ENCODE measurements around the gene HYDIN.
"Not testable (repeated sequence)": the region's sequence is repeated elsewhere in the genome, so short reads cannot be mapped to it uniquely, and the experiment has no call there.

The HYDIN gene

DNA sequence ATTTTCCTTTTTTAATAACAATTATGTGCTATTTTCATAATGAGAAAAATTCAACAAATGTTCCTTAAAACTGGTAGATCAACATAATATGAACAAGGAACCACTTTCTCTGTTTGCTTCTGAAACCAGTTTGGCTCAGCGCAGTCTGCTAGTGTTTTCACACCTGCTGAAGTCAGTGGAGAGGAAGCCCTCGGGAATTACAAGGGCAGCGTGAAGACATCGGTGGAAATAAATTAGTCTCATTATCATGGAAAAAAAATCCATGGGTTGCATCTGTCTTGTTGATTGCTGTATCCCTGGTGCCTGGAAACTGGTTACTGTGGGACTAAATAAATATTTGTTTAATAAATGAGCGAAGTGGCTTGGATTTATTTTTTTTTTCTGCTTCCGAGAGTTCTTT is 245.8 kb downstream of the HYDIN start:
- not testable (repeated sequence) for DNase-seq

GRCh38 chr16:70968332-70968731 is 262.2 kb downstream of the HYDIN start:
- DNase-seq, result not testable (repeated sequence)

- DNase-seq, result not testable (repeated sequence)
Observed at GRCh38 chr16:70960169-70960568, 270.4 kb downstream of the HYDIN start.

DNA sequence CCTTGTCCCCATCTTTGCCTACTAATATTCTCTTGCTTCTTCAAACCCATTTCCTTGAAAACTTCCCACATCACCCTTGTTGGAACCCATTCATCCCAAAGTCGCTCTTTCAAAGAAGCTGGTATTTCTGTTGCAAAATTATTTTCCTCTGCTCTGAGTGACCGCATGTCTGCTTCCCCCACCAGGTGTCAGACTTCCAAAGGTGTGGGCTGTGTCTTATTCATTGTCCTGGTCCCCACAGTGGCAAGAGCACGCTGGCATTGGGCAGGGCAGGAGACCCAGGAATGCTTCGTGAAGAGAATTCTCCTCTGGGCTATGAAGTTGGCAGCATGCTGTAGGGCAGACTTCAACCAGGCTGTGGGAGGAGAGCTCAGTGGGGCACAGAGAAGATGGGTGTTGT is 275.6 kb downstream of the HYDIN start:
- DNase-seq, result not testable (repeated sequence)

GRCh38 chr16:70953824-70954223 is 276.7 kb downstream of the HYDIN start:
- not testable (repeated sequence) for DNase-seq

DNA sequence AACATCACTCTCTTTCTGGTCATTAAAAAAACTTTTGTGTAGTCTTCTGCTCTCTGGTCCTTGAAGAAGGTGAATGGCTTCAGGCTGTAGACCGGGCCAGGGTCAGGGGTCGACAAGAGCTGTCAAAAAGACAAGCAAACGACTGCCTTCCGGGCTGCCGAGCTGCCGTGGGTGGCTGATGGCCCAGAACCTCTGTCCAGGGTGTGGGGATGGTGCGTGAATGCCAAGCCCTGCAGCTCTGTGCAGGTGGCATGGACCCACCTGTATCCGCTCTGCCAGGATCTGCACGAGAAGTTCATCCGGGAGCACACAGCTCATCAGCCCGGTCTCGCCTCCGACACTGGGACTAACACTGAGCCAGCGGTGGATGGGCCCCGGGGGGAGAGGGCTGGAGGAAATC is 287.0 kb downstream of the HYDIN start:
- DNase-seq, result not testable (repeated sequence)

- DNase-seq, result not testable (repeated sequence)
Observed at GRCh38 chr16:70939690-70940359, 290.7 kb downstream of the HYDIN start.

DNA sequence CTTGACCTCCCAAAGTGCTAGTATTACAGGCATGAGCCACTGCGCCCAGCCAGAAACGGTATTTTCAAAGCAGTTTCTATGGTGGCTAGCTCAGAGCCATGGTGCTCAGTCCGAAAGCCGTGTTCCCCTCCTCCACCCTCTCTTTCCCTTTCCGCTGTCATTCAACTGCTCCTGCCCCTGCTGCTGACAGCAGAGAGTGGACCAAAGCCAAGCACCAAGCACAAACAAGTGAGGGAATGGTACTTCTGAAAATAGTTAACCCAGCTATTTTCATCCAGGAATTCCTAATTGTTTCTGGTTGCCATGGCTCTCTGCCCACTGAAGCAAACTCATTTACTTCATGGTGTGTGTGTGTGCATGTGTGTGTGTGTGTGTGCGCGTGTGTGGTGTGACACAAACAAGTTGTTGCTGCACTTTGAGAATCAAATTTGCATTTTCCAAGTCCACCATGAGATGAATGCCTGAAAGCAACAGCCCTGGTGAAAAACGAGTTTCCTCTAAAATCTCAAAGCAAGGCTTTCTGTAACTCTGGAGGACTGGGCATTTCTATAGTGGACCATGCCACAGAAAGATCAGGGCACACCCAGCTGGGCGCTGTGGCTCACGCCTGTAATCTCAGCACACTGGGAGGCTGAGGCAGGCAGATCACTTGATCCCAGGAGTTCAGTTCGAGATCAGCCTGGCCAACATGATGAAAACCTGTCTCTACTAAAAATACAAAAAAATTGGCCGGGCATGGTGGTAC is 293.6 kb downstream of the HYDIN start:
- not testable (repeated sequence) for DNase-seq

DNA sequence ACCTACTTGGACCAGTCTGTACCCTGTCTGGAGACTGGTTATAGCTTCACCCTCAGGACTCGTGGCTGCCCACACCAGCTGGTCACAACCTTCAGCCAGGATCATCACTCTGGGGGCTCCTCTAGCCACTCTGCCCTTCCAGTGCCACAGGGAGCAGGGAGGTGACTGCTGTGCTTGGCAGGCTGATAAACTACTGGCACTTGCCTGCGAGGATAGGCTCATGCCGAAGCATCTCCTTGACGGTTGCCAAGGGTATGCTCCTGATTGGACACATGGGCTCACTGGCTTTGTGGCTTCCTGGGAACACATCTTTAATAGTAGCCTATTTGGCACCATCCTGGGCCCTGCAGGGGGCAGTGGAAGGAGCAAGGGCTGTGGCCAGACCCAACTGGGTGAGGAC is 295.2 kb downstream of the HYDIN start:
- DNase-seq, result not testable (repeated sequence)

DNA sequence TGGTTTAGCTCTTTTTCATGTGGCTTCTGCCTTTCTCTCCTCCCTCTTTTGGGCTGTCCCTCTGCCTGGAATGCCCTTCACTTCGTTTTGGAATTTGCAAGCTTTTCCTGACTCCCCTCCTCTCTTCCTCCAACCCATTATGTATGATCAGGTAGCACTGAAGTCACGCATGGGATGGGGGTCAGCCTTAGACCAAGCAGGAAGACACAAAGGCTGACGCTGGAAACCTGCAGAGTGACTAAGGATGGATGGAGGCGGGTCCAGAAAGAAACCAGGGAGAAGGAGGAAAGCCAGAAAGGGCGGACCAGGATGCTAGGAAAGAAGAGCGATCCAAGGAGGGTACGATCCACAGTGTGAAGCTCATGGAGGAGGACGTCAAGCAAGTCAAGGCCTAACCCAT is 296.8 kb downstream of the HYDIN start:
- DNase-seq, result not testable (repeated sequence)

DNA sequence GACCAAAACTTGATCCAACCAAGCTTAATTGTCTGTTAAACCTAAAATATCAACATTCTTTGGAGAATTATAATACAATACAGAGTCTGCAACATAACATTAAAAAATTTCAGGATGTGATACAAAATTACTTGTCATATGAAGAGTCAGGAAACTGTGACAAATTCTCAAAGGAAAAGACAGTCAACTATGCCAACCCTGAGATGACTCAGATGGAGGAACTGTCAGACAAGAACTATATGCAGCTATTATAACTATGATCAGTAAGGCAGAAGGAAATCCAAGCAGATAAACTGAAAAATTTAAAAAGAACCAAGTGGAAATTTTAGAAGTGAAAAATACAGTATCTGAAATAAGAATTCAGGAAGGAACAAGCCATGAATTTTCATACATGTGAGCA is 299.8 kb downstream of the HYDIN start:
- DNase-seq, result not testable (repeated sequence)

- DNase-seq, result not testable (repeated sequence)
Observed at GRCh38 chr16:70922164-70922563, 308.4 kb downstream of the HYDIN start.

DNA sequence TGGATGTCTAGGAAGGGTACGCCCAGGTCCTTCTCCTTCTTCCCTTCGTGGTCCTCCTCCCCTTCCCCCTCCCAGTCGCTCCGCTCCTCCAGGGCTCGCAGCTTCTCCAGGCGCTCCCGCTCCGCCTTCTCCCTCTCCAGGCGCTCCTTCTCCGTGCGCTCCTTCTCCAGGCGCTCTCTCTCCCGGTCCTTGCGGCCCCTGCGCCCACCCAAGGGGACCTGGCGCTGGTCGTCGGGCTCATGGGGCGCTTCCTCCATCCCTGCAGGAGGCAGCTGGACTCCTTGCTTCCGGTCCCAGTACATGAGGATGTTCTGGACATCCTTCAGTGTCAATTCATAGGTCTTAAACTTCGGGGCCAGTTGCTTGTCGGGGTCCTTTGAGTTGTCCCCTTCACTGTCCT is 309.9 kb downstream of the HYDIN start:
- not testable (repeated sequence) for DNase-seq

- not testable (repeated sequence) for DNase-seq
Observed at GRCh38 chr16:70888208-70888607, 342.3 kb downstream of the HYDIN start.

GRCh38 chr16:70884652-70885051 is 345.9 kb downstream of the HYDIN start:
- not testable (repeated sequence) for DNase-seq

DNA sequence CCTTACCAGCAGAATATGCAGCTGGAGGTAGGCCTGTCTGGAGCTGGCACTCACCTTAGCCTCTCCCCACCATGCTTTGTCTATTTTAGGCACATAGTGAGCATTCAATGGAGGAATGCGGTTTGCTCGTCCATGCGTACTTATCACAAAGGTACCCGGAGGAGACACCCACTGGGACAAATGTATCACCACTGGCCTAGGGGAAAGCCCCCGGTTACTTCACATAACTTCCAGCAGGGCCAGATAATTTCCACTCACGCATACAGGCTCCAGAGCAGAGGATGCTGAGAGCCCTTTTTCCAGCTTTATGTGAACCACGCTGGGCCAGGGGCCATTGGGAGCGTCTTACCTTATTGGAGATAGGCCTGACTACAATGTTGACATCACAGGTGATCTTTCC is 348.2 kb downstream of the HYDIN start:
- not testable (repeated sequence) for DNase-seq

GRCh38 chr16:70877895-70878294 is 352.6 kb downstream of the HYDIN start:
- not testable (repeated sequence) for DNase-seq

DNA sequence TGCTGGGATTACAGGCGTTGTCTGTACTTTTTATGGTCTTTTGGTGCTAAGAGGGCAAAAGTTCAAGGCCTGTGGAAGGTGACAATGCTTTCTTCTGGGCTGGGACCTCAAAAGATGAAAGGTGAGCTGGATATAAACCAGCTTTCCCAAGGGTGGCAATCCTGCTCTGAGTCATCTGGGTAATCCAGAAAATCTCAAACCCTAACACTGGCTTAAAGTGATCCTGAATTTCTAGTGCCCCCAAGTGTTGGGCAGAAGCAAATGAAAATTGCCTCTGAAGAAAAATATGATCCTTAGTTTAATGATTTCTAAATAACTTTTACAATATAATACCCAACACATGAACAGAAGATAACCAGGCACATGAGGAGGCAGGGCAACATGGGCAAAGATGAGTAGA is 354.1 kb downstream of the HYDIN start:
- DNase-seq, result not testable (repeated sequence)

GRCh38 chr16:70864698-70865097 is 365.8 kb downstream of the HYDIN start:
- DNase-seq, result not testable (repeated sequence)

GRCh38 chr16:70861996-70862395 is 368.5 kb downstream of the HYDIN start:
- not testable (repeated sequence) for DNase-seq

DNA sequence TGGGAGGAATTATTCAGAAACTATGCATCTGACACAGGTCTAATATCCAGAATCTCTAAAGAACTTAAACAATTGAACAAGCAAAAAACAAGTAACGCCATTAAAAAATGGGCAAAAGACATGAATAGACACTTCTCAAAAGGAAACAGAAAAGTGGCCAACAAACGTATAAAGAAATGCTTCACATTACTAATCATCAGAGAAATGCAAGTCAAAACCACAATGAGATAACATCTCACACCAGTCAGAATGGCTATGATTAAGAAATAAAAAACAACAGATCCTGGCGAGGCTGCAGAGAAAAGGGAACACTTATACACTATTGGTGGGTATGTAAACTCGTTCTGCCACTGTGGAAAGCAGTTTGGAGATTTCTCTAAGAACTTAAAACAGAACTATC is 379.2 kb downstream of the HYDIN start:
- DNase-seq, result not testable (repeated sequence)

- DNase-seq, result not testable (repeated sequence)
Observed at GRCh38 chr16:70823498-70824118, 406.9 kb downstream of the HYDIN start.

DNA sequence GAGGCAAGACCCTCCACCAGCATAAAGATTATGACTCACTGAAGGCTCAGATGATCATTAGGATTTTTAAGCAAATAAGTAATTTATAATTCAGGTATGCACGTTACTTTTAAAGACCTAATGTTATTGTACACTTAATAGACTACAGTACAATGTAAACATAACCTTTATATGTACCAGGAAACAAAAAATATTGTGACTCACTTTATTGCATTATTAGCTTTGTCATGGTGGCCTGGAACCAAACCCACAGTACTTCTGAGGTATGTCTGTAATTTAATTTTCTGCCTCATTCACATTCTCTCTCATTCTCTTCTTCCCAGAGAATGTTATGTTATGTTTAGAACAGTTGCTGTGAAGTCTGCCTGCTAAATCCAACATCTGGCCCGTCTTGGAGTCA is 407.8 kb downstream of the HYDIN start:
- not testable (repeated sequence) for DNase-seq

DNA sequence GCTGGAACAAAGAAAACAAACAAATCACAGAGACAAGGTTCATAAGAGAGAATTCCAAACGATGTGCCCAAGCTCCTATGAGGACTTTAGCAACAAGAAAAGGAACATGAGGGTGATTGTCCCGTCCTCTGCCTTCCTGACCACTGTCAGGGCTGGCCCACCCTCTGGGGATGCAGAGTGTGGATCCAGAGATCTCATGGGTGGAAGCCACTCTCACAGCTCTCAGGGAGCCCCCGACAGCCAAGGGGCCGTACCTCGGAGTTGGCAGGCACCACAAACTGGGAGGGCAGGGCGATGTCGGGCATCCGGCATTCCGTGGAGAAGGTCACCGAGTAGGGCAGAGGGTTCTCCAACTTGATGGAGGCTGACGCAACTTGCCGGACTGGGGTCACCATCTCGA is 412.4 kb downstream of the HYDIN start:
- DNase-seq, result not testable (repeated sequence)
